A673 (cell line): ENCODE data around the gene DENND5B.

Experiments used
- CTCF ChIP-seq: fragments of 300-800, 200-600 bp; sonication (generic); conservative IDR thresholded peaks from 2 replicates; pipeline ENCODE4 v1.5.1; 2017; ENCODE audit warnings: low read depth, mild to moderate bottlenecking, antibody characterized with exemption, low read length, moderate library complexity, mixed read lengths
- EZH2 ChIP-seq: fragments of 200-600 bp; sonication (generic); IDR thresholded peaks from 2 replicates; pipeline ENCODE4 v1.6.1; 2017; ENCODE audit warnings: borderline replicate concordance, low read depth, mild to moderate bottlenecking, mixed read lengths, antibody characterized with exemption, low read length; ENCODE audit not compliant: poor library complexity, severe bottlenecking

DNA sequence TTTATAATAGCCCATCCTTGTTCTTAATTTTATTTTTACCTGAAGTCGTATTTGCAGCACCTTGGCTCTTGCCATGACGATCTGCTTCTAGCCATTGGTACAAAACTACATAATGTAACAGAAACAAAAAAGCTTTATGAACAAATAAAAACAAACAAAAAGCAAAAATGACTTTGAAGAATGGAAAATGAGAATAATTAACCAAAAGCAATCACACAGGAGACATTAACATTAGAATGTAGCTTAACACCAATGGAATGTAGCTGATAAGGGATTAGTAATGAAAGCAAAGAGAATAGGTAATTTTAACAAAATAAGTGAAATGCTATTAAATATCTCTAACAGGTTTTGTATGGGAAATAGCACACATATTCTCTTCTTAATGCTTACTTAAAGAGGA, 91.4 kb downstream of the DENND5B start:
- TF ChIP-seq CTCF (no peak), EZH2 (no peak)
